ENCODE data around the gene OR51L1. TPM values are rescaled to one million over a fixed set of nuclear protein-coding genes. Genes with fewer than 3 reads are reported as not detected.
A peak's percentile ranks its signal among the peaks of the same experiment; 100 is the strongest.
"Not testable (repeated sequence)": the region's sequence is repeated elsewhere in the genome, so short reads cannot be mapped to it uniquely, and the experiment has no call there.

Gene OR51L1
- not detected in 2 replicates for total RNA-seq (2014; rRNA removed; shearing (Covaris generic))

- no peak for DNase-seq (ENCODE audit: low read depth)
Observed at GRCh38 chr11:4994551-4994950, at the start of gene OR51L1. OR51L1 (plus strand) TSS chr11:4994851; CDS start chr11:4998983, 4,132 bp downstream.

- no peak for DNase-seq (ENCODE audit: low read depth)
Observed at GRCh38 chr11:4947505-4947904, 47.1 kb upstream of the OR51L1 start, which contains the start of gene OR51A4. OR51A4 (minus strand) TSS chr11:4947605; CDS start chr11:4947100, 505 bp downstream.

- not testable (repeated sequence) for DNase-seq (ENCODE audit: low read depth)
Observed at GRCh38 chr11:4955613-4956012, 39.0 kb upstream of the OR51L1 start, which contains the start of gene OR51A2. OR51A2 (minus strand) TSS chr11:4955713; CDS start chr11:4955713, 0 bp downstream.

- DNase-seq (ENCODE audit: low read depth): no peak
Observed at GRCh38 chr11:4957396-4957795, 37.3 kb upstream of the OR51L1 start.

GRCh38 chr11:4960877-4961276 lies 33.8 kb upstream of the OR51L1 start:
- DNase-seq (ENCODE audit: low read depth): no peak

GRCh38 chr11:4962816-4963215 lies 31.8 kb upstream of the OR51L1 start:
- no peak for DNase-seq (ENCODE audit: low read depth)

GRCh38 chr11:4975436-4975835 lies 19.2 kb upstream of the OR51L1 start:
- no peak for DNase-seq (ENCODE audit: low read depth)

GRCh38 chr11:4979036-4979435 lies 15.6 kb upstream of the OR51L1 start:
- no peak for DNase-seq (ENCODE audit: low read depth)

GRCh38 chr11:4982678-4983077 lies 12.0 kb upstream of the OR51L1 start:
- DNase-seq (ENCODE audit: low read depth): no peak

- no peak for DNase-seq (ENCODE audit: low read depth)
Observed at GRCh38 chr11:4983841-4984240, 10.8 kb upstream of the OR51L1 start.

- peak; percentile 2 for DNase-seq (ENCODE audit: low read depth)
Observed at GRCh38 chr11:4991060-4991459, 3.6 kb upstream of the OR51L1 start.

- peak; percentile 52 for DNase-seq (ENCODE audit: low read depth)
Observed at GRCh38 chr11:5004424-5005274, 10.0 kb downstream of the OR51L1 start.

- peak; percentile 2 for DNase-seq (ENCODE audit: low read depth)
Observed at GRCh38 chr11:5007561-5007960, 12.9 kb downstream of the OR51L1 start.

- DNase-seq (ENCODE audit: low read depth): no peak
Observed at GRCh38 chr11:5011254-5011653, 16.6 kb downstream of the OR51L1 start.

GRCh38 chr11:5013012-5013411 lies 18.4 kb downstream of the OR51L1 start:
- DNase-seq (ENCODE audit: low read depth): no peak

GRCh38 chr11:5021996-5022395 lies 27.3 kb downstream of the OR51L1 start:
- no peak for DNase-seq (ENCODE audit: low read depth)

GRCh38 chr11:5036669-5037068 lies 42.0 kb downstream of the OR51L1 start:
- DNase-seq (ENCODE audit: low read depth): no peak

GRCh38 chr11:5037926-5038325 lies 43.3 kb downstream of the OR51L1 start:
- no peak for DNase-seq (ENCODE audit: low read depth)

GRCh38 chr11:5038341-5038740 lies 43.7 kb downstream of the OR51L1 start:
- DNase-seq (ENCODE audit: low read depth): no peak

GRCh38 chr11:5040876-5041275 lies 46.2 kb downstream of the OR51L1 start:
- no peak for DNase-seq (ENCODE audit: low read depth)

GRCh38 chr11:5042091-5042490 lies 47.4 kb downstream of the OR51L1 start:
- no peak for DNase-seq (ENCODE audit: low read depth)

- DNase-seq (ENCODE audit: low read depth): no peak
Observed at GRCh38 chr11:5043380-5043779, 48.7 kb downstream of the OR51L1 start.

GRCh38 chr11:5046226-5046625 lies 51.6 kb downstream of the OR51L1 start, which contains the start of gene OR52J3:
OR52J3 (plus strand) TSS chr11:5046526; CDS start chr11:5046526, 0 bp downstream.
- no peak for DNase-seq (ENCODE audit: low read depth)
